ENCODE results near the gene PPP1R14D. TPM values are rescaled to one million over a fixed set of nuclear protein-coding genes. Genes with fewer than 3 reads are reported as not detected.

PPP1R14D gene
- total RNA-seq, 1 donor from 2014 or later, result not detected

GRCh38 chr15:40787991-40788390 is 40.5 kb downstream of the PPP1R14D start:
- H3K27ac ChIP-seq, result peak overlapping the region; percentile 24
- H3K9me3 ChIP-seq, result no peaks in the 10 kb centered on the region
- TF ChIP-seq POLR2A (IDR thresholded peaks at IDR 0.05) (no peak), POLR2AphosphoS5 (IDR thresholded peaks at IDR 0.05; ENCODE audit: insufficient read depth in 1 of 2, low read depth in 1 of 2) (no peak)
- TF ChIP-seq, protein P1, sequence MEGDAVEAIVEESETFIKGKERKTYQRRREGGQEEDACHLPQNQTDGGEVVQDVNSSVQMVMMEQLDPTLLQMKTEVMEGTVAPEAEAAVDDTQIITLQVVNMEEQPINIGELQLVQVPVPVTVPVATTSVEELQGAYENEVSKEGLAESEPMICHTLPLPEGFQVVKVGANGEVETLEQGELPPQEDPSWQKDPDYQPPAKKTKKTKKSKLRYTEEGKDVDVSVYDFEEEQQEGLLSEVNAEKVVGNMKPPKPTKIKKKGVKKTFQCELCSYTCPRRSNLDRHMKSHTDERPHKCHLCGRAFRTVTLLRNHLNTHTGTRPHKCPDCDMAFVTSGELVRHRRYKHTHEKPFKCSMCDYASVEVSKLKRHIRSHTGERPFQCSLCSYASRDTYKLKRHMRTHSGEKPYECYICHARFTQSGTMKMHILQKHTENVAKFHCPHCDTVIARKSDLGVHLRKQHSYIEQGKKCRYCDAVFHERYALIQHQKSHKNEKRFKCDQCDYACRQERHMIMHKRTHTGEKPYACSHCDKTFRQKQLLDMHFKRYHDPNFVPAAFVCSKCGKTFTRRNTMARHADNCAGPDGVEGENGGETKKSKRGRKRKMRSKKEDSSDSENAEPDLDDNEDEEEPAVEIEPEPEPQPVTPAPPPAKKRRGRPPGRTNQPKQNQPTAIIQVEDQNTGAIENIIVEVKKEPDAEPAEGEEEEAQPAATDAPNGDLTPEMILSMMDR (IDR thresholded peaks at IDR 0.05), result no peak
- no peak overlapping the region for H3K4me3 ChIP-seq
- intact Hi-C loops (cut with DNase I), result no loop called here
- H3K27me3 ChIP-seq, result no peaks in the 10 kb centered on the region
- no peaks in the 10 kb centered on the region for H3K36me3 ChIP-seq
- no peak for DNase-seq (ENCODE audit: extremely low spot score in 2 of 2)
- H3K4me1 ChIP-seq, result peaks cover 32% of the 10 kb centered on the region

DNA sequence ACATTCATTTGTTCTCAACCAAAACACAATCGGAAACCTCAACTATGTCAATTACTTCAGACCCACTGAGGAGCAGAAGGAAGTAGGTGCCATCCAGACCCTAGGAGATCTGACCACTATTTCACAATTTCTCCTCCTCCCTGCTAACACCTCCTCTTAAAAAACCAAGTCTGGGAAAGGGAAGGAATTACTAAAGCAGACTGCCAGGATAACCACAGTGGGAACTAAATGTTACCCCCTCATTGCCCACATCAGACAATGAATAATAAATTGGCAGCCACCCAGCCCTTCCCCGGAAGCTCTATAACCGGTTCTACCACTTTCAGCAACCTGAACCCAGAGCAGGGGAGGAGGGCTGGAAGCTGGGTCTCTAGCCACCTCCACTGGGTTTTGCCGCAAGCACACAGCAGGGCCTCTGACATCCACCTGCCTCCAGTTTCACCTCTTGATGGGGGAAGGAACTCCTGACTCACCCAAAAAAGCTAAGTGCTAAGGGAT is 41.1 kb downstream of the PPP1R14D start:
- Histone ChIP-seq H3K36me3 (no peaks in the 10 kb centered on the region), H3K27ac (peak overlapping the region; percentile 24), H3K4me3 (no peak overlapping the region), H3K4me1 (peaks cover 32% of the 10 kb centered on the region), H3K27me3 (no peaks in the 10 kb centered on the region), H3K9me3 (no peaks in the 10 kb centered on the region)
- DNase-seq (ENCODE audit: extremely low spot score in 2 of 2), result no peak
- TF ChIP-seq, protein P1 (IDR thresholded peaks at IDR 0.05), result no peak
- TF ChIP-seq POLR2AphosphoS5 (IDR thresholded peaks at IDR 0.05; ENCODE audit: insufficient read depth in 1 of 2, low read depth in 1 of 2) (peak in 1 of 2 donors; percentile 21), POLR2A (IDR thresholded peaks at IDR 0.05) (no peak)
- intact Hi-C loops (cut with DNase I), result no loop called here

- Histone ChIP-seq H3K27me3 (no peaks in the 10 kb centered on the region), H3K4me3 (no peak overlapping the region), H3K9me3 (no peaks in the 10 kb centered on the region), H3K27ac (peak overlapping the region; percentile 18), H3K4me1 (peaks cover 32% of the 10 kb centered on the region), H3K36me3 (no peaks in the 10 kb centered on the region)
- TF ChIP-seq POLR2A (IDR thresholded peaks at IDR 0.05), result no peak
- no peak for DNase-seq (ENCODE audit: extremely low spot score in 2 of 2)
- intact Hi-C loops (cut with DNase I), result no loop called here
Observed at GRCh38 chr15:40785814-40786213, 42.7 kb downstream of the PPP1R14D start.

DNA sequence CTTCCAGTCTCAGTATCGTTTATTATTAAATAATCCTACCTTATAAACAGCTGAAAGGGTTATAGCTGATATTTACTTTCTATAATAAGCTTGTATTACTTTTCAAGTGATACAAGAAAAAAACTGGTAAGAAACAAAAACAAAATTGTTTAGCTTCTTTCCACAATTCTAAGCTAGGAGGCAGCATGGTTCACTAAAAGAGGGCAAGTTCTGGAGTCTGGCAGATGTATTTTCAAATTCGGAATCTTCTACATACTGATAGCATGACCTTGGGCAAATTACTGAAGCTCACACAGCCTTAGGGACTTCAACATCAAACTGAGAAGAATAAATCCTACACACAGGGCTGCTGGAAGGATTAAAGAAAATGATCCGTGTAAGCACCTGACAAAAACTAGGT is 43.3 kb downstream of the PPP1R14D start:
- Histone ChIP-seq H3K27me3 (no peaks in the 10 kb centered on the region), H3K36me3 (peaks cover 0 to 1% of the 10 kb centered on the region in 2 donors), H3K27ac (peak overlapping the region; percentile 18), H3K9me3 (no peaks in the 10 kb centered on the region), H3K4me1 (peaks cover 32% of the 10 kb centered on the region), H3K4me3 (no peak overlapping the region)
- intact Hi-C loops (cut with DNase I), result no loop called here
- no peak for DNase-seq (ENCODE audit: extremely low spot score in 2 of 2)
- TF ChIP-seq POLR2AphosphoS5 (IDR thresholded peaks at IDR 0.05; ENCODE audit: insufficient read depth in 1 of 2, low read depth in 1 of 2), result no peak
- TF ChIP-seq POLR2A (IDR thresholded peaks at IDR 0.05), result no peak
- TF ChIP-seq, protein P1 (IDR thresholded peaks at IDR 0.05), result no peak

DNA sequence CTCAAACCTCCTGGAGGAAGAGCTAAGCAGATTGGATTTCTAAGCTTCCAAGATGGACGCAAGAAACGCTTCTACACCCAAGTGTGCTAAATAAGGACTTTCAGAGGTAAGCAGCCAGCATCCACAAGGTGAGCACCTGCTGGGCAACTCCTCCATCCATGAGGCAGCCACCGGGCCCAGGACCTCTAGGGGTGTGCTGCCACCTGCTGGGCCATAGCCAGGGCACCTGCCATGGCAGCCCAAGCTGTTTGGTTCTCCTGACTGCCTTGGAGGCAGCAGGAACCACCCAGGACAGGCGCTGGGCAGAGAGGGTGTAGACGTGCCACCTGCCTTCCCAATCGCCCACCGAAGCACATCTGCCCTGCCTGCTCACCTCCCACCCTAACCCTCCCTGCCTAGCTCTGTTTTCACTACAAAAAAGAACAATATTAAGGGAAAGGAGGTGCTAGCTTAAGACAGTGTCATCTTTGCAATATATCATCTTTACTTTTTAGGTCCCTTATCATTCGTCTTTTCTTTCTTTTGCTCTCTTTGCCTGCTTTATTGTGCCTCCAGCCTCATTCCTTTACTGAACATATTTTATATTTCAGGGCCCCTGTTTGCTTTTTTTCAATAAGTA is 45.8 kb downstream of the PPP1R14D start:
- Histone ChIP-seq H3K27me3 (no peaks in the 10 kb centered on the region), H3K4me3 (no peak overlapping the region), H3K27ac (no peak overlapping the region), H3K9me3 (no peaks in the 10 kb centered on the region), H3K4me1 (peaks cover 19% of the 10 kb centered on the region), H3K36me3 (peaks cover 0 to 26% of the 10 kb centered on the region in 2 donors)
- TF ChIP-seq POLR2A (IDR thresholded peaks at IDR 0.05) (no peak), POLR2AphosphoS5 (IDR thresholded peaks at IDR 0.05; ENCODE audit: insufficient read depth in 1 of 2, low read depth in 1 of 2) (no peak)
- TF ChIP-seq, protein P1 (IDR thresholded peaks at IDR 0.05), result peak in 1 of 3 experiments; percentile 45
- no peak for DNase-seq (ENCODE audit: extremely low spot score in 2 of 2)
- intact Hi-C loops (cut with DNase I), result no loop called here

All from vagina (tissue), 2 donors.